CD4-positive, alpha-beta T cell treated with Interleukin-4 for 1 hour (primary cell): ENCODE results near the gene RRP9.

Source experiments
- DNase-seq, 2 donors: peaks; one replicate each; pipeline ENCODE4 v3.0.0-alpha.2; 2020 to 2022

Gene RRP9

GRCh38 chr3:51970606-51971300 is 29.0 kb upstream of the RRP9 start:
- no peak for DNase-seq

- no peak for DNase-seq
Measured at GRCh38 chr3:51969841-51970240, 28.1 kb upstream of the RRP9 start.

- DNase-seq: no peak
Measured at GRCh38 chr3:51968883-51969678, 27.4 kb upstream of the RRP9 start.

GRCh38 chr3:51968170-51968775 is 26.6 kb upstream of the RRP9 start:
- no peak for DNase-seq

- DNase-seq: peak in 1 of 2 donors; percentile 46
Measured at GRCh38 chr3:51967384-51968169, 25.9 kb upstream of the RRP9 start, which contains the start of gene PCBP4. TSS of gene PCBP4 (minus strand) at chr3:51967454. CDS start at chr3:51961240, 6,214 bp downstream.

GRCh38 chr3:51966922-51967383 is 25.2 kb upstream of the RRP9 start:
- no peak for DNase-seq

- DNase-seq: no peak
Measured at GRCh38 chr3:51966486-51966885, 24.8 kb upstream of the RRP9 start.

GRCh38 chr3:51966016-51966415 is 24.3 kb upstream of the RRP9 start:
- DNase-seq: no peak

- no peak for DNase-seq
Measured at GRCh38 chr3:51964521-51964920, 22.8 kb upstream of the RRP9 start.

- DNase-seq: no peak
Measured at GRCh38 chr3:51963951-51964451, 22.3 kb upstream of the RRP9 start.

- no peak for DNase-seq
Measured at GRCh38 chr3:51962854-51963530, 21.3 kb upstream of the RRP9 start.

- no peak for DNase-seq
Measured at GRCh38 chr3:51961602-51962569, 20.2 kb upstream of the RRP9 start.

GRCh38 chr3:51961011-51961410 is 19.3 kb upstream of the RRP9 start:
- no peak for DNase-seq

GRCh38 chr3:51960386-51960785 is 18.7 kb upstream of the RRP9 start:
- DNase-seq: no peak

GRCh38 chr3:51959651-51960050 is 17.9 kb upstream of the RRP9 start:
- DNase-seq: no peak

GRCh38 chr3:51958603-51959521 is 17.2 kb upstream of the RRP9 start:
- DNase-seq: no peak

- no peak for DNase-seq
Measured at GRCh38 chr3:51957520-51958205, 16.0 kb upstream of the RRP9 start.

- DNase-seq: peak; percentile 27 to 43
Measured at GRCh38 chr3:51955893-51956770, 14.4 kb upstream of the RRP9 start.
